IMR-90 (cell line): Measurements from ENCODE around the gene GSG1. TPM values are rescaled to one million over a fixed set of nuclear protein-coding genes. Genes with fewer than 3 reads are reported as not detected.

Experiments
- ATAC-seq: fragments of 200-7000 bp; cut with Tn5 transposase; 2 replicates; pipeline ENCODE4 v1.9.1; 2020; ENCODE audit warnings: low read depth, mild to moderate bottlenecking, moderate library complexity
- BruUV-seq: library from RNA; stranded (reverse); fragments of 400-500 nt; replicated peaks from 2 replicates; lab custom pipeline; 2021; lab: Mats Ljungman, UMichigan
- CTCF ChIA-PET: fragments of 300-600 bp; formaldehyde crosslinking; extraction: SDS; loops from one replicate; lab custom pipeline; 2021; ENCODE audit warnings: antibody characterized with exemption; lab: Yijun Ruan, JAX
- POLR2A ChIA-PET: fragments of 300-600 bp; sonication (Branson Sonifier 250); formaldehyde crosslinking; loops from one replicate; lab custom pipeline; 2022; ENCODE audit warnings: antibody characterized with exemption; ENCODE audit not compliant: unreplicated experiment; lab: Charles Lee
- DNase-seq: peaks from one replicate; pipeline ENCODE4 v3.0.0; 2013
- H2AFZ ChIP-seq: replicated peaks from 2 replicates; pipeline ENCODE3; 2013; ENCODE audit warnings: low read length, mild to moderate bottlenecking; ENCODE audit not compliant: poor library complexity
- H2AK5ac ChIP-seq: 2 replicates; pipeline ENCODE4 v1.6.1; 2013; ENCODE audit warnings: low read depth, low read length, inconsistent platforms
- H2AK9ac ChIP-seq: replicated peaks from 2 replicates; pipeline ENCODE3; 2013; ENCODE audit warnings: mild to moderate bottlenecking, low read depth, low read length, moderate library complexity; ENCODE audit not compliant: poor library complexity
- H2BK120ac ChIP-seq: 2 replicates; pipeline ENCODE4 v1.6.1; 2013; ENCODE audit warnings: low read depth, low read length, inconsistent platforms
- H2BK15ac ChIP-seq: 3 replicates; pipeline ENCODE4 v1.6.1; 2013; ENCODE audit warnings: low read depth, low read length, inconsistent platforms
- H2BK20ac ChIP-seq: 2 replicates; pipeline ENCODE4 v1.6.1; 2013; ENCODE audit warnings: low read depth, mild to moderate bottlenecking, inconsistent platforms, low read length, moderate library complexity
- H2BK5ac ChIP-seq: 2 replicates; pipeline ENCODE4 v1.6.1; 2013; ENCODE audit warnings: mild to moderate bottlenecking, low read depth, low read length, inconsistent platforms; ENCODE audit not compliant: poor library complexity, severe bottlenecking
- H3K14ac ChIP-seq: replicated peaks from 2 replicates; pipeline ENCODE4 v1.6.1; 2013; ENCODE audit warnings: low read depth, low read length, inconsistent platforms
- H3K18ac ChIP-seq: 2 replicates; pipeline ENCODE4 v1.6.1; 2013; ENCODE audit warnings: low read depth, low read length, control low read depth
- H3K23ac ChIP-seq: 2 replicates; pipeline ENCODE4 v1.6.1; 2013; ENCODE audit warnings: low read depth, low read length, inconsistent platforms
- H3K27ac ChIP-seq: 2 replicates; pipeline ENCODE4 v1.5.1; 2013; ENCODE audit warnings: mild to moderate bottlenecking, control low read depth, low read length; ENCODE audit not compliant: insufficient read depth
- H3K27me3 ChIP-seq: 2 replicates; pipeline ENCODE4 v1.6.1; 2013; ENCODE audit warnings: low read length; ENCODE audit not compliant: control insufficient read depth, insufficient read depth
- H3K36me3 ChIP-seq: 2 replicates; pipeline ENCODE4 v1.6.1; 2013; ENCODE audit warnings: low read length, mixed read lengths; ENCODE audit not compliant: control insufficient read depth, insufficient read depth
- H3K4ac ChIP-seq: 2 replicates; pipeline ENCODE4 v1.6.1; 2013; ENCODE audit warnings: low read depth, low read length, inconsistent platforms
- H3K4me1 ChIP-seq: 2 replicates; pipeline ENCODE4 v1.6.1; 2013; ENCODE audit warnings: low read length, mixed read lengths; ENCODE audit not compliant: control insufficient read depth, insufficient read depth
- H3K4me2 ChIP-seq: 2 replicates; pipeline ENCODE4 v1.6.1; 2013; ENCODE audit warnings: low read depth, mild to moderate bottlenecking, control low read depth, low read length, moderate library complexity
- H3K4me3 ChIP-seq: 2 replicates; pipeline ENCODE4 v1.5.1; 2013; ENCODE audit warnings: low read depth, mild to moderate bottlenecking, control low read depth, low read length, moderate library complexity; ENCODE audit not compliant: insufficient read depth
- H3K56ac ChIP-seq: 2 replicates; pipeline ENCODE4 v1.6.1; 2013; ENCODE audit warnings: low read length, inconsistent platforms; ENCODE audit not compliant: insufficient read depth; ENCODE audit errors: extremely low read depth
- H3K79me1 ChIP-seq, 2 experiments: 2 replicates each; pipeline ENCODE4 v1.6.1; 2013; ENCODE audit warnings: low read length in 2 of 2, inconsistent platforms in 1 of 2, low read depth in 1 of 2
- H3K9ac ChIP-seq: 2 replicates; pipeline ENCODE4 v1.6.1; 2013; ENCODE audit warnings: low read depth, low read length, control low read depth
- H3K9me1 ChIP-seq: 2 replicates; pipeline ENCODE4 v1.6.1; 2013; ENCODE audit warnings: low read length, inconsistent platforms; ENCODE audit not compliant: insufficient read depth
- H3K9me3 ChIP-seq: 2 replicates; pipeline ENCODE4 v1.6.1; 2013; ENCODE audit warnings: low read length; ENCODE audit not compliant: control insufficient read depth, insufficient read depth
- H4K20me1 ChIP-seq: 2 replicates; pipeline ENCODE4 v1.6.1; 2013; ENCODE audit warnings: low read length, inconsistent platforms; ENCODE audit not compliant: insufficient read depth
- H4K5ac ChIP-seq: 2 replicates; pipeline ENCODE4 v1.6.1; 2013; ENCODE audit warnings: mild to moderate bottlenecking, low read depth, low read length, control low read depth
- H4K8ac ChIP-seq, 2 experiments: 2 replicates each; pipeline ENCODE4 v1.6.1; 2013; ENCODE audit warnings: low read depth in 2 of 2, low read length in 2 of 2, control low read depth in 1 of 2, inconsistent platforms in 1 of 2
- H4K91ac ChIP-seq: 2 replicates; pipeline ENCODE4 v1.6.1; 2013; ENCODE audit warnings: low read depth, low read length, inconsistent platforms; ENCODE audit not compliant: insufficient read depth
- BHLHE40 ChIP-seq: fragments of 150-350 bp; IDR thresholded peaks from 2 replicates; pipeline ENCODE4 v1.6.1; 2016; ENCODE audit warnings: mild to moderate bottlenecking, low read depth, low read length
- CEBPB ChIP-seq: IDR thresholded peaks from 2 replicates; pipeline ENCODE4 v1.6.1; 2012; ENCODE audit warnings: low read depth, low read length, improper control_type of control experiment
- CHD1 ChIP-seq: IDR thresholded peaks from 2 replicates; pipeline ENCODE4 v1.6.1; 2012; ENCODE audit warnings: low read depth, low read length, improper control_type of control experiment
- CTCF ChIP-seq: conservative IDR thresholded peaks from 2 replicates; pipeline ENCODE4 v1.5.1; 2012; ENCODE audit warnings: mild to moderate bottlenecking, low read depth, low read length, improper control_type of control experiment
- ELK1 ChIP-seq: fragments of 150-350 bp; IDR thresholded peaks from 2 replicates; pipeline ENCODE4 v1.6.1; 2016; ENCODE audit warnings: low read depth, mild to moderate bottlenecking, low read length, moderate library complexity, borderline replicate concordance
- FOS ChIP-seq: fragments of 150-350 bp; IDR thresholded peaks from 2 replicates; pipeline ENCODE4 v1.6.1; 2016; ENCODE audit warnings: low read depth, low read length
- MAFK ChIP-seq: IDR thresholded peaks from 2 replicates; pipeline ENCODE4 v1.6.1; 2012; ENCODE audit warnings: low read depth, low read length, improper control_type of control experiment
- MAZ ChIP-seq: IDR thresholded peaks from 2 replicates; pipeline ENCODE4 v1.6.1; 2012; ENCODE audit warnings: low read depth, mild to moderate bottlenecking, low read length, improper control_type of control experiment, moderate library complexity, borderline replicate concordance
- MXI1 ChIP-seq: IDR thresholded peaks from 2 replicates; pipeline ENCODE4 v1.6.1; 2012; ENCODE audit warnings: low read depth, mild to moderate bottlenecking, low read length, moderate library complexity, borderline replicate concordance
- NFE2L2 ChIP-seq: fragments of 150-350 bp; IDR thresholded peaks from 2 replicates; pipeline ENCODE4 v1.6.1; 2016; ENCODE audit warnings: low read depth, mild to moderate bottlenecking, low read length
- POLR2A ChIP-seq: IDR thresholded peaks from 2 replicates; pipeline ENCODE4 v1.6.1; 2012; ENCODE audit warnings: mild to moderate bottlenecking, low read depth, low read length
- RAD21 ChIP-seq: IDR thresholded peaks from 2 replicates; pipeline ENCODE4 v1.6.1; 2012; ENCODE audit warnings: low read length, improper control_type of control experiment
- RCOR1 ChIP-seq: IDR thresholded peaks from 2 replicates; pipeline ENCODE4 v1.6.1; 2012; ENCODE audit warnings: mild to moderate bottlenecking, low read length, improper control_type of control experiment; ENCODE audit not compliant: insufficient replicate concordance
- RFX5 ChIP-seq: IDR thresholded peaks from 2 replicates; pipeline ENCODE4 v1.8.0; 2012; ENCODE audit warnings: low read depth, mild to moderate bottlenecking, low read length, moderate library complexity
- SMC3 ChIP-seq: fragments of 150-350 bp; IDR thresholded peaks from 2 replicates; pipeline ENCODE4 v1.6.1; 2016; ENCODE audit warnings: low read depth, mild to moderate bottlenecking, antibody characterized with exemption, low read length, moderate library complexity
- USF2 ChIP-seq: fragments of 150-350 bp; IDR thresholded peaks from 2 replicates; pipeline ENCODE4 v1.6.1; 2017; ENCODE audit warnings: mild to moderate bottlenecking, antibody characterized with exemption, low read length, low read depth
- WGBS, 2 experiments: methylation state at CpG; one replicate each; pipeline versions ENCODE4 v1.1.5 to v1.1.7; 2013; ENCODE audit warnings: missing lambda C conversion rate in 2 of 2; ENCODE audit not compliant: insufficient read length in 1 of 2; ENCODE audit errors: extremely low coverage in 2 of 2; 5-methylcytosine and 5-hydroxymethylcytosine counted together
- dilution Hi-C: fragments of 300-500 bp; cut with HindIII; formaldehyde crosslinking; loops from one replicate; pipeline ENCODE4 v1.14.3; 2018; ENCODE audit warnings: low sequenced_read_pairs; ENCODE audit not compliant: unreplicated experiment
- in situ Hi-C: fragments of 300-500 bp; cut with MboI; formaldehyde crosslinking; loops from 3 replicates; pipeline ENCODE4 v1.14.3; 2019; ENCODE audit warnings: low sequenced_read_pairs, inconsistent platforms, mixed read lengths
- intact Hi-C: fragments of 100-400 bp; cut with micrococcal nuclease; formaldehyde crosslinking; loops from 2 replicates; pipeline ENCODE4 v1.10.0; 2022
- polyA plus RNA-seq, 3 experiments: library from polyadenylated mRNA; depleted of rRNA; stranded (reverse); fragments of >200 nt; gene quantifications; 2 replicates each; pipeline ENCODE4 v1.2.3, GENCODE V29; 2012; ENCODE audit warnings: low replicate concordance in 1 of 3
- total RNA-seq: library from RNA; depleted of rRNA; stranded (reverse); fragments of >200 nt; gene quantifications from 2 replicates; pipeline ENCODE4 v1.2.3, GENCODE V29; 2012

Gene GSG1
- total and polyA plus RNA-seq, 2 of the 4 experiments (the other 2 are of a cell fraction): 1.8 to 2.9 TPM

- Histone ChIP-seq H4K5ac (no peak overlapping the region), H2AK5ac (no peak overlapping the region), H2AK9ac (no peak overlapping the region), H2BK15ac (no peak overlapping the region), H3K14ac (no peak overlapping the region; the same call in 1 of the 2 replicates), H3K4me1 (peaks cover 4% of the 10 kb centered on the region), H4K91ac (no peak overlapping the region), H3K4ac (no peak overlapping the region), H3K79me1 (no peaks in the 10 kb centered on the region), H4K20me1 (no peaks in the 10 kb centered on the region), H2AFZ (no peak overlapping the region), H4K8ac (no peak overlapping the region), H3K9me1 (peaks cover 6% of the 10 kb centered on the region), H2BK20ac (no peak overlapping the region), H3K27ac (no peak overlapping the region), H3K56ac (no peak overlapping the region), H3K36me3 (no peaks in the 10 kb centered on the region), H3K27me3 (no peaks in the 10 kb centered on the region), H3K23ac (no peak overlapping the region), H3K9ac (no peak overlapping the region), H3K9me3 (no peaks in the 10 kb centered on the region), H3K4me2 (no peak overlapping the region), H3K18ac (no peak overlapping the region), H3K4me3 (no peak overlapping the region), H2BK5ac (no peak overlapping the region), H2BK120ac (no peak overlapping the region)
- intact Hi-C loops (no loop called here), in situ Hi-C loops (no loop called here), dilution Hi-C loops (no loop called here)
- ChIA-PET POLR2A (no interaction called here), CTCF (interaction anchor here (0.6 kb wide), 1 partner anchor 92 kb away, joined by 4 read pairs; no protein-coding TSS in a partner anchor)
- no peak for TF ChIP-seq MAFK
- TF ChIP-seq NFE2L2: no peak
- TF ChIP-seq RAD21: no peak
- no peak for TF ChIP-seq CTCF
- no peak for TF ChIP-seq MXI1
- no peak for TF ChIP-seq CHD1
- no peak for TF ChIP-seq POLR2A
- no peak for TF ChIP-seq RCOR1
- TF ChIP-seq FOS: no peak
- no peak for TF ChIP-seq BHLHE40
- no peak for TF ChIP-seq SMC3
- no peak for TF ChIP-seq USF2
- no peak for TF ChIP-seq ELK1
- TF ChIP-seq RFX5: no peak
- no peak for TF ChIP-seq MAZ
- no peak for TF ChIP-seq CEBPB
- BruUV-seq: no TSS peak
- no CpG with 5 or more reads among the region's 2 CpGs for WGBS, 2 experiments
- ATAC-seq (no peak), DNase-seq (no peak)
Measured at GRCh38 chr12:13119826-13120225, 16.4 kb upstream of the GSG1 start.
